AG04450 (cell line): ENCODE measurements around the gene MRGPRG. TPM values are rescaled to one million over a fixed set of nuclear protein-coding genes. Genes with fewer than 3 reads are reported as not detected.

Experiments used
- CTCF ChIA-PET: fragments of 300-600, 350-600 bp; formaldehyde crosslinking; extraction: SDS; loops from one replicate; lab custom pipeline; 2022; ENCODE audit warnings: antibody characterized with exemption, inconsistent platforms; lab: Charles Lee
- POLR2A ChIA-PET: fragments of 350-600 bp; formaldehyde crosslinking; extraction: SDS; loops from one replicate; lab custom pipeline; 2021; ENCODE audit warnings: antibody characterized with exemption, inconsistent platforms; lab: Yijun Ruan, JAX
- DNase-seq: peaks from one replicate; pipeline ENCODE4 v3.0.0-alpha.2; 2011; ENCODE audit warnings: low read depth, low spot score
- H3K27ac ChIP-seq: one replicate; pipeline ENCODE4 v1.5.1; 2012; ENCODE audit warnings: low read depth, low read length, control low read depth
- H3K27me3 ChIP-seq: one replicate; pipeline ENCODE4 v1.6.0; 2012; ENCODE audit warnings: low read length; ENCODE audit not compliant: control insufficient read depth, insufficient read depth
- H3K4me3 ChIP-seq: 2 replicates; pipeline ENCODE4 v1.5.1; 2011; ENCODE audit warnings: mild to moderate bottlenecking, low read depth, low read length, control low read depth
- H3K9me3 ChIP-seq: 2 replicates; pipeline ENCODE4 v1.5.1; 2012; ENCODE audit warnings: low read length; ENCODE audit not compliant: control insufficient read depth, insufficient read depth
- CTCF ChIP-seq: IDR thresholded peaks from 2 replicates; pipeline ENCODE4 v1.5.1; 2011; ENCODE audit warnings: low read depth, low read length, control low read depth, inconsistent platforms
- polyA plus RNA-seq: library from polyadenylated mRNA; depleted of rRNA; stranded (reverse); fragments of >200 nt; gene quantifications from 2 replicates; pipeline ENCODE4 v1.2.3, GENCODE V29; 2011

Gene MRGPRG
- polyA plus RNA-seq, 1 experiment: not detected

- TF ChIP-seq CTCF: no peak
- H3K27ac ChIP-seq: no peak overlapping the region
- ChIA-PET CTCF (interaction anchor here (0.7 kb wide), 1 partner anchor 130 kb away, joined by 4 read pairs; no protein-coding TSS in a partner anchor), POLR2A (interaction anchor here (0.6 kb wide), 1 partner anchor 146 kb away, joined by 7 read pairs; no protein-coding TSS in a partner anchor)
- no peak for DNase-seq
- H3K27me3 ChIP-seq: peaks cover 64% of the 10 kb centered on the region
- H3K9me3 ChIP-seq: no peaks in the 10 kb centered on the region; the same call in 1 of the 2 replicates
- H3K4me3 ChIP-seq: no peak overlapping the region
These were observed 2.9 kb upstream of the MRGPRG start for GRCh38 chr11:3221408-3222002.

GRCh38 chr11:3220521-3221407 is 2.2 kb upstream of the MRGPRG start:
- CTCF ChIA-PET: no interaction called here
- TF ChIP-seq CTCF: no peak
- H3K4me3 ChIP-seq: no peak overlapping the region
- POLR2A ChIA-PET: interaction anchor here (0.6 kb wide), 1 partner anchor 145 kb away, joined by 7 read pairs; no protein-coding TSS in a partner anchor
- peaks cover 71% of the 10 kb centered on the region for H3K27me3 ChIP-seq
- DNase-seq: no peak
- H3K9me3 ChIP-seq: no peaks in the 10 kb centered on the region; the same call in 1 of the 2 replicates
- H3K27ac ChIP-seq: no peak overlapping the region

GRCh38 chr11:3220101-3220500 is 1.5 kb upstream of the MRGPRG start:
- H3K27me3 ChIP-seq: peaks cover 75% of the 10 kb centered on the region
- no peak for DNase-seq

GRCh38 chr11:3219281-3219892 is 774 bp upstream of the MRGPRG start:
- no peaks in the 10 kb centered on the region; the same call in 1 of the 2 replicates for H3K9me3 ChIP-seq
- peaks cover 69% of the 10 kb centered on the region for H3K27me3 ChIP-seq
- H3K27ac ChIP-seq: no peak overlapping the region
- CTCF ChIA-PET: no interaction called here
- H3K4me3 ChIP-seq: no peak overlapping the region
- POLR2A ChIA-PET: no interaction called here
- no peak for DNase-seq
- TF ChIP-seq CTCF: no peak

More at GRCh38 chr11:3220101-3220500, 1.5 kb upstream of the MRGPRG start:
- Histone ChIP-seq H3K4me3 (no peak overlapping the region), H3K9me3 (no peaks in the 10 kb centered on the region; the same call in 1 of the 2 replicates), H3K27ac (no peak overlapping the region)
- ChIA-PET POLR2A (no interaction called here), CTCF (no interaction called here)
- TF ChIP-seq CTCF: no peak
